Right cardiac atrium (tissue), 5 donors: ENCODE data around the gene FXN. TPM values are rescaled to one million over a fixed set of nuclear protein-coding genes. Genes with fewer than 3 reads are reported as not detected.

Experiments
- ATAC-seq, 2 donors: fragments of 200-7000 bp; cut with Tn5 transposase; one replicate each; pipeline versions ENCODE4 v1.8.0 to v1.9.1; 2020; ENCODE audit warnings: moderate library complexity in 2 of 2, mild to moderate bottlenecking in 1 of 2
- DNase-seq, 3 donors: peaks; one replicate each; pipeline ENCODE4 v3.0.0-alpha.2; 2020
- H3K27ac ChIP-seq: one replicate; pipeline ENCODE4 v1.5.1; 2013; ENCODE audit warnings: mild to moderate bottlenecking, low read length, control low read depth, moderate library complexity
- H3K27me3 ChIP-seq: one replicate; pipeline ENCODE4 v1.6.1; 2013; ENCODE audit not compliant: control insufficient read depth, insufficient read depth
- H3K4me1 ChIP-seq: one replicate; pipeline ENCODE4 v1.6.1; 2013; ENCODE audit warnings: low read length; ENCODE audit not compliant: control insufficient read depth, insufficient read depth
- H3K4me3 ChIP-seq: one replicate; pipeline ENCODE4 v1.5.1; 2013; ENCODE audit warnings: low read length, control low read depth
- H3K9me3 ChIP-seq: one replicate; pipeline ENCODE4 v1.6.1; 2013; ENCODE audit warnings: low read length; ENCODE audit not compliant: control insufficient read depth
- WGBS: extraction: QIAGEN DNeasy Blood & Tissue Kit; methylation state at CpG from one replicate; pipeline ENCODE4 v1.1.7; 2013; 5-methylcytosine and 5-hydroxymethylcytosine counted together
- intact Hi-C, 4 donors: fragments of 100-400 bp; cut with DNase I; formaldehyde crosslinking; loops; one replicate each; pipeline versions ENCODE4 v1.11.0 to v1.14.0; 2022 to 2023
- polyA plus RNA-seq: library from polyadenylated mRNA; stranded (reverse); fragments of 200-250 nt; gene quantifications from one replicate; pipeline ENCODE4 v1.2.3, GENCODE V29; 2013
- total RNA-seq, 4 donors: library from RNA; stranded (reverse); fragmentation: NEBNext Ultra II Directional; extraction: Animal tissue kit (Norgen Biotek cat#: 25700); gene quantifications; one replicate each; pipeline ENCODE4 v1.2.1, GENCODE V29; 2021
- donor health status: healthy with polysubstance abuse.
- donor health status: DM: no; HTN: yes; CAD: no.
- donor health status: DM: no; HTN: no; CAD: no.
- donor health status: DM: no; HTN: yes; CAD: no; lungs with severe emphysema.
- donor health status: DM: yes; HTN: yes; CAD: no.

The FXN gene
- total and polyA plus RNA-seq, 5 donors = 18.1 to 28.9 (median 28.0) TPM

- WGBS = 69% methylated on average over 8 of the region's 8 CpGs
These were observed 32.5 kb upstream of the FXN start for GRCh38 chr9:69003051-69003450.

GRCh38 chr9:69004836-69005235 lies 30.7 kb upstream of the FXN start:
- Histone ChIP-seq H3K4me3 (no peak overlapping the region), H3K4me1 (no peaks in the 10 kb centered on the region), H3K27ac (no peak overlapping the region), H3K9me3 (no peaks in the 10 kb centered on the region), H3K27me3 (no peaks in the 10 kb centered on the region)
- 53% methylated on average over 2 of the region's 2 CpGs for WGBS
- intact Hi-C loops = loop anchor here in 2 of 4 donors (5.0 to 10.0 kb wide), 2 partner anchors 130 to 423 kb away; no protein-coding TSS in a partner anchor
- no peak for DNase-seq
- no peak for ATAC-seq

More at GRCh38 chr9:69003051-69003450, 32.5 kb upstream of the FXN start:
- Histone ChIP-seq H3K27ac (no peak overlapping the region), H3K27me3 (no peaks in the 10 kb centered on the region), H3K9me3 (no peaks in the 10 kb centered on the region), H3K4me3 (no peak overlapping the region), H3K4me1 (peaks cover under 1% of the 10 kb centered on the region)
- DNase-seq (no peak), ATAC-seq (no peak)
- intact Hi-C loops = loop anchor here in 2 of 4 donors (5.0 to 10.0 kb wide), 2 partner anchors 128 to 421 kb away; no protein-coding TSS in a partner anchor

GRCh38 chr9:69009708-69010107 lies 25.8 kb upstream of the FXN start:
- no peak for DNase-seq
- no peak for ATAC-seq
- Histone ChIP-seq H3K9me3 (no peaks in the 10 kb centered on the region), H3K4me1 (no peaks in the 10 kb centered on the region), H3K27me3 (no peaks in the 10 kb centered on the region), H3K4me3 (no peak overlapping the region), H3K27ac (no peak overlapping the region)
- intact Hi-C loops = loop anchor here in 3 of 4 donors (10.0 kb wide), 3 partner anchors 135 to 415 kb away; a partner anchor contains a TSS
- WGBS = 63% methylated on average over 1 of the region's 1 CpG

GRCh38 chr9:69012696-69013381 lies 22.7 kb upstream of the FXN start:
- Histone ChIP-seq H3K4me3 (no peak overlapping the region), H3K9me3 (no peaks in the 10 kb centered on the region), H3K4me1 (no peaks in the 10 kb centered on the region), H3K27ac (no peak overlapping the region), H3K27me3 (no peaks in the 10 kb centered on the region)
- intact Hi-C loops = loop anchor here in 2 of 4 donors (10.0 kb wide), 2 partner anchors 228 to 418 kb away; a partner anchor contains a TSS
- no peak for DNase-seq
- ATAC-seq = no peak
- 74% methylated on average over 18 of the region's 18 CpGs for WGBS

GRCh38 chr9:69013382-69013727 lies 22.2 kb upstream of the FXN start:
- ATAC-seq = no peak

GRCh38 chr9:69014013-69014412 lies 21.5 kb upstream of the FXN start, which contains the start of gene PRKACG:
PRKACG (minus strand) TSS chr9:69014113; CDS start chr9:69014092, 21 bp downstream.
- DNase-seq = no peak
- H3K4me3 ChIP-seq = no peak within 1 kb of the TSS
- ATAC-seq = no peak
- WGBS = 98% methylated on average over 29 of the region's 29 CpGs
- H3K27me3 ChIP-seq = no peaks in the 10 kb centered on the region
- no peak within 1 kb of the TSS for H3K27ac ChIP-seq
- no peaks in the 10 kb centered on the region for H3K4me1 ChIP-seq
- intact Hi-C loops = loop anchor here in 2 of 4 donors (10.0 kb wide), 2 partner anchors 229 to 419 kb away; a partner anchor contains a TSS
- no peaks in the 10 kb centered on the region for H3K9me3 ChIP-seq

More at GRCh38 chr9:69013382-69013727, 22.2 kb upstream of the FXN start:
- no peak for DNase-seq
- intact Hi-C loops = loop anchor here in 2 of 4 donors (10.0 kb wide), 2 partner anchors 229 to 419 kb away; a partner anchor contains a TSS
- no peaks in the 10 kb centered on the region for H3K4me1 ChIP-seq
- 96% methylated on average over 26 of the region's 26 CpGs for WGBS
- H3K27me3 ChIP-seq = no peaks in the 10 kb centered on the region
- no peaks in the 10 kb centered on the region for H3K9me3 ChIP-seq
- no peak overlapping the region for H3K4me3 ChIP-seq
- no peak overlapping the region for H3K27ac ChIP-seq

- intact Hi-C loops = loop anchor here in 2 of 4 donors (10.0 kb wide), 2 partner anchors 232 to 422 kb away; a partner anchor contains a TSS
- Histone ChIP-seq H3K9me3 (no peaks in the 10 kb centered on the region), H3K4me3 (no peak overlapping the region), H3K4me1 (no peaks in the 10 kb centered on the region), H3K27ac (no peak overlapping the region), H3K27me3 (no peaks in the 10 kb centered on the region)
- 65% methylated on average over 5 of the region's 5 CpGs for WGBS
- ATAC-seq (no peak), DNase-seq (no peak)
These were observed 19.1 kb upstream of the FXN start for GRCh38 chr9:69016191-69017096.

GRCh38 chr9:69018737-69019136 lies 16.8 kb upstream of the FXN start:
- H3K27me3 ChIP-seq = no peaks in the 10 kb centered on the region
- intact Hi-C loops = loop anchor here in 2 of 4 donors (10.0 kb wide), 2 partner anchors 234 to 424 kb away; a partner anchor contains a TSS
- no peaks in the 10 kb centered on the region for H3K9me3 ChIP-seq
- H3K27ac ChIP-seq = no peak overlapping the region
- 65% methylated on average over 5 of the region's 5 CpGs for WGBS
- ATAC-seq = no peak
- no peaks in the 10 kb centered on the region for H3K4me1 ChIP-seq
- no peak overlapping the region for H3K4me3 ChIP-seq
- no peak for DNase-seq

- Histone ChIP-seq H3K9me3 (no peaks in the 10 kb centered on the region), H3K27me3 (no peaks in the 10 kb centered on the region), H3K4me3 (no peak overlapping the region), H3K4me1 (no peaks in the 10 kb centered on the region), H3K27ac (no peak overlapping the region)
- WGBS = 36% methylated on average over 3 of the region's 3 CpGs
- intact Hi-C loops = loop anchor here in 2 of 4 donors (10.0 kb wide), 2 partner anchors 235 to 425 kb away; a partner anchor contains a TSS
- ATAC-seq (no peak), DNase-seq (no peak)
These were observed 15.7 kb upstream of the FXN start for GRCh38 chr9:69019808-69020207.

GRCh38 chr9:69020301-69021145 lies 15.0 kb upstream of the FXN start:
- ATAC-seq (no peak), DNase-seq (no peak)
- H3K9me3 ChIP-seq = no peaks in the 10 kb centered on the region
- no peaks in the 10 kb centered on the region for H3K4me1 ChIP-seq
- H3K27me3 ChIP-seq = no peaks in the 10 kb centered on the region
- H3K4me3 ChIP-seq = no peak overlapping the region
- intact Hi-C loops = no loop called here
- no peak overlapping the region for H3K27ac ChIP-seq
- WGBS = 89% methylated on average over 8 of the region's 8 CpGs
